Osteoblast (primary cell): ENCODE results near the gene AUTS2. TPM values are rescaled to one million over a fixed set of nuclear protein-coding genes. Genes with fewer than 3 reads are reported as not detected.

Source experiments
- DNase-seq: peaks from one replicate; pipeline ENCODE4 v3.0.0; 2011; ENCODE audit warnings: low spot score, mixed read lengths; ENCODE audit not compliant: insufficient read length; ENCODE audit errors: missing footprints
- H2AFZ ChIP-seq: 2 replicates; pipeline ENCODE4 v1.6.0; 2011; ENCODE audit warnings: mild to moderate bottlenecking, low read length
- H3K27ac ChIP-seq: 2 replicates; pipeline ENCODE4 v1.5.1; 2011; ENCODE audit warnings: mild to moderate bottlenecking, low read depth, low read length, moderate library complexity
- H3K27me3 ChIP-seq: 2 replicates; pipeline ENCODE4 v1.6.0; 2012; ENCODE audit warnings: mild to moderate bottlenecking, control low read depth, inconsistent platforms, low read length, moderate library complexity; ENCODE audit not compliant: insufficient read depth
- H3K36me3 ChIP-seq: 2 replicates; pipeline ENCODE4 v1.5.1; 2011; ENCODE audit warnings: mild to moderate bottlenecking, low read length, control low read depth, moderate library complexity; ENCODE audit not compliant: insufficient read depth
- H3K4me1 ChIP-seq: 2 replicates; pipeline ENCODE4 v1.5.1; 2011; ENCODE audit warnings: mild to moderate bottlenecking, low read length, control low read depth, moderate library complexity; ENCODE audit not compliant: insufficient read depth
- H3K4me2 ChIP-seq: 2 replicates; pipeline ENCODE4 v1.6.0; 2011; ENCODE audit warnings: mild to moderate bottlenecking, low read length; ENCODE audit not compliant: insufficient read depth
- H3K4me3 ChIP-seq: fragments of 200-600 bp; sonication (generic); 3 replicates; pipeline ENCODE4 v1.5.1; 2012; ENCODE audit warnings: mild to moderate bottlenecking, low read length, inconsistent platforms; ENCODE audit not compliant: insufficient read depth
- H3K79me2 ChIP-seq: 2 replicates; pipeline ENCODE4 v1.6.0; 2012; ENCODE audit warnings: mild to moderate bottlenecking, low read length, control low read depth, inconsistent platforms; ENCODE audit not compliant: insufficient read depth
- H3K9me3 ChIP-seq: 2 replicates; pipeline ENCODE4 v1.5.1; 2011; ENCODE audit warnings: low read depth, low read length, control low read depth
- H4K20me1 ChIP-seq: 2 replicates; pipeline ENCODE4 v1.6.0; 2012; ENCODE audit warnings: mild to moderate bottlenecking, low read length, control low read depth; ENCODE audit not compliant: insufficient read depth
- CTCF ChIP-seq: IDR thresholded peaks from 2 replicates; pipeline ENCODE4 v1.5.1; 2011; ENCODE audit warnings: mild to moderate bottlenecking, low read depth, low read length, moderate library complexity; ENCODE audit errors: extremely low read depth
- total RNA-seq: library from RNA; depleted of rRNA; stranded (reverse); fragments of >200 nt; gene quantifications from 2 replicates; pipeline ENCODE4 v1.2.3, GENCODE V29; 2012

The AUTS2 gene
- total RNA-seq, 1 donor, result 15.2 TPM

GRCh38 chr7:70589010-70589409 lies 990.7 kb downstream of the AUTS2 start:
- H3K9me3 ChIP-seq, result no peaks in the 10 kb centered on the region
- no peak overlapping the region for H2AFZ ChIP-seq
- no peak for DNase-seq

GRCh38 chr7:70589590-70589989 lies 991.3 kb downstream of the AUTS2 start:
- TF ChIP-seq CTCF, result no peak
- no peak for DNase-seq
- Histone ChIP-seq H3K4me2 (no peak overlapping the region), H3K27ac (no peak overlapping the region), H3K36me3 (no peaks in the 10 kb centered on the region), H3K27me3 (no peaks in the 10 kb centered on the region), H3K9me3 (no peaks in the 10 kb centered on the region), H4K20me1 (no peaks in the 10 kb centered on the region), H2AFZ (no peak overlapping the region), H3K79me2 (no peaks in the 10 kb centered on the region), H3K4me3 (no peak overlapping the region), H3K4me1 (no peaks in the 10 kb centered on the region)

More at GRCh38 chr7:70589010-70589409, 990.7 kb downstream of the AUTS2 start:
- no peaks in the 10 kb centered on the region for H3K4me1 ChIP-seq
- H3K36me3 ChIP-seq, result no peaks in the 10 kb centered on the region
- H3K27me3 ChIP-seq, result no peaks in the 10 kb centered on the region
- no peak overlapping the region for H3K4me3 ChIP-seq
- no peak for TF ChIP-seq CTCF
- H3K27ac ChIP-seq, result no peak overlapping the region
- no peaks in the 10 kb centered on the region for H4K20me1 ChIP-seq
- no peak overlapping the region for H3K4me2 ChIP-seq
- H3K79me2 ChIP-seq, result no peaks in the 10 kb centered on the region

GRCh38 chr7:70590126-70590854 lies 992.0 kb downstream of the AUTS2 start:
- H3K27me3 ChIP-seq, result no peaks in the 10 kb centered on the region
- H3K4me1 ChIP-seq, result no peaks in the 10 kb centered on the region
- H2AFZ ChIP-seq, result no peak overlapping the region
- H3K79me2 ChIP-seq, result no peaks in the 10 kb centered on the region
- no peaks in the 10 kb centered on the region for H3K9me3 ChIP-seq
- no peak overlapping the region for H3K4me3 ChIP-seq
- H3K36me3 ChIP-seq, result no peaks in the 10 kb centered on the region
- H3K4me2 ChIP-seq, result no peak overlapping the region
- H4K20me1 ChIP-seq, result no peaks in the 10 kb centered on the region
- no peak for DNase-seq
- H3K27ac ChIP-seq, result no peak overlapping the region
- TF ChIP-seq CTCF, result no peak

GRCh38 chr7:70591643-70592042 lies 993.4 kb downstream of the AUTS2 start:
- H4K20me1 ChIP-seq, result no peaks in the 10 kb centered on the region
- H3K4me1 ChIP-seq, result no peaks in the 10 kb centered on the region
- H3K36me3 ChIP-seq, result no peaks in the 10 kb centered on the region
- H3K4me3 ChIP-seq, result no peak overlapping the region
- peaks cover 4% of the 10 kb centered on the region for H3K27me3 ChIP-seq
- DNase-seq, result no peak
- no peaks in the 10 kb centered on the region for H3K9me3 ChIP-seq
- H3K79me2 ChIP-seq, result no peaks in the 10 kb centered on the region
- no peak overlapping the region for H3K27ac ChIP-seq
- H2AFZ ChIP-seq, result no peak overlapping the region
- no peak for TF ChIP-seq CTCF
- no peak overlapping the region for H3K4me2 ChIP-seq
